ENCODE results near the gene ANAPC5.
"Not testable (repeated sequence)": the region's sequence is repeated elsewhere in the genome, so short reads cannot be mapped to it uniquely, and the experiment has no call there.

The ANAPC5 gene

GRCh38 chr12:121284551-121285390 is 67.4 kb downstream of the ANAPC5 start:
- DNase-seq, result no peak

DNA sequence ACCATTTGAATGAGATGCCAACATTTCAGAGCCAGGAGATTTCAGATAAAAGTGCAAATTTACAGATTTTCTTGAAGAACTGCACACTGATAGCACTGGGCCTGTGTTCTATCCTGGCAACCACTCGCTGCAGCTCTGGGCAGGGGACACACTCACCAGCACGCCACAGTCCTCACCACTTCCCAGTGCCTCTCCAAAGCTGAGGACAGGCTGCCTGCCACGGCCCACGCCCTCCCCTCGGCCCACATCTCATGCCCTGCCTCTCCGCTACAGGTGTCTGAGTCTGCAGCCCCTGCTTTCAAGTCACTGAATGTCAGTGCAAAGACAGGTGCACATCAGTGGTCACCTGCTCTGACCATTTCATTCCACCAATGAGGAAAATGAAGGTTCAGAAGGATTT is 68.4 kb downstream of the ANAPC5 start:
- no peak for DNase-seq

DNA sequence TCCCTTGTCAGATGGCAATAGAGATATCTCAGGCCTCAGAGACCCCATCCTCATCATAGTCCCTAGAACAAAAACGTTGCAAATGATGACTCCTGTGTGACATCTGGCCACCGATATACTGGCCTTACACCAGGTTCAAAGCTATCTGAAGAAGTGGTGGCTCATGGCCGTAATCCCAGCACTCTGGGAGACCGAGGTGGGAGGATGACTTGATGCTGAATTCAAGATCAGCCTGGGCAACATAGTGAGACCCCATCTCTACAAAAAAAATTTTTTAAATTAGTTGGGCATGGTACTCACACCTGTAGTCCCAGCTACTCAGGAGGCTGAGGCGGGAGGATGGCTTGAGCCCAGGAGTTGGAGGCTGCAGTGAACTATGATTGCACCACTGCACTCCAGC is 68.8 kb downstream of the ANAPC5 start:
- DNase-seq, result no peak

- DNase-seq, result not testable (repeated sequence)
Observed at GRCh38 chr12:121282910-121283309, 69.3 kb downstream of the ANAPC5 start.

- no peak for DNase-seq
Observed at GRCh38 chr12:121282072-121282742, 70.0 kb downstream of the ANAPC5 start.

GRCh38 chr12:121281116-121281515 is 71.1 kb downstream of the ANAPC5 start:
- DNase-seq, result not testable (repeated sequence)

DNA sequence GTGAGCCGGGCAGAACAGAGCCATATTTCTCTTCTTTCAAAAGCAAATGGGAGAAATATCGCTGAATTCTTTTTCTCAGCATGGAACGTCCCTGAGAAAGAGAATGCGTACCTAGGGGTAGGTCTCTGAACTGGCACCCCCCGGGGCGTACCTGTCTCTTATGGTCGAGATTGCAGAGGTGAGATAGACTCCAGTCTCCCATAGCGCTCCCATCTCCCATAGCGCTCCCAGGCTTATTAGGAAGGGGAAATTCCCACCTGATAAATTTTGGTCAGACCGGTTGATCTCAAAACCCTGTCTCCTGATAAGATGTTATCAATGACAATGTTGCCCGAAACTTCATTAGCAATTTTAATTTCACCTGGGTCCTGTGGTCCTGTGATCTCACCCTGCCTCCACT is 71.7 kb downstream of the ANAPC5 start:
- not testable (repeated sequence) for DNase-seq

GRCh38 chr12:121279507-121279915 is 72.7 kb downstream of the ANAPC5 start:
- DNase-seq, result no peak

DNA sequence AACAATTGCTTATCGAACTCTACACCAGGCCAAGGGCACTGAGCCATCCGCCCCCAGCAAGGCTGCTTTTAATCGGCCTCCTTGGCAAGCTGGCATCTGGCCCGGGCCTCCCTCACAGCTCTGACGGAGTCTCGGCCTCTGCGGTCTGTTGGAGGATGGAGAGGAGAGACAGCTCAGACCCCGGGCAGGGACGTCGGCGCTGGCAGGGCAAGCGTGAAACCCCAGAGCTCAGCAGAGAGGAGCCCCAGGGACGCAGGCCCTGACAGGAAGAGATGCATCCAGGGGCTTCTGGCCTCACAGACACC is 73.2 kb downstream of the ANAPC5 start:
- no peak for DNase-seq

DNA sequence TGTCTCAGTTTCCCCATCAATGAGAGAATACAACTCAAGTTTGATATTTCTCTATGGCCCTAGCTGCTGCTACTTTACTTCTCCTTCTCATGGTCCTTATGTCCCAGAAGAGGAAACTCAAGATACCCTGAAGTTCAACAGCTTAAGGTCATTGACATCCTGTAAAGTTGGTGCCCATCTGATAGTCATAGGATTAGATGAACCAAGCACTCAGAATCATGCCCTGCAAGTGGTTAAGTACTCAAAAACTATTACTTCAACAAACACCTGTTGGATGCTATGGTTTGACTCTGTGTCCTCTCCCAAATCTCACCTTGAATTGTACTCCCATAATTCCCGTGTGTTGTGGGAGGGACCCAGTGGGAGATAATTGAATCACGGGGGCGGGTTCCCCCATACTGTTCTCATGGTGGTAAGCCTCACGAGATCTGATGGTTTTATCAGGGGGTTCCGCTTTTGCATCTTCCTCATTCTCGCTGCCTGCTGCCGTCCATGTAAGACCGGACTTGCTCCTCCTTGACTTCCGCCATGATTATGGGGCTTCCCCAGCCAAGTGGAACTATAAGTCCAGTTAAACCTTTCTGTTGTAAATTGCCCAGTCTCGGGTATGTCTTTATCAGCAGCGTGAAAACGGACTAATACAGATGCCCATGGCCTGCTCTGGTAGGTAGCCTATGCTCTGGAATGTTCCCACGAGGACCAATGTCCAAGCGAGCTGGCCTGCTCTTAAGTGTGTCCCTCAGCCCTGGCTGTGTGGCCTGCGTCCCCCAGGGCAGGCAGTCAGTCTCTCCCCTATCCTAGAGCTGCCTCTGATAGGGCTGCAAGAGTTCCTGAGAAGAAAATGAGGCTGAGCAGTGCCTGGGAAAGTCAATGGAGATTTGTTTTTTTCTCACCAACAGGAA is 73.8 kb downstream of the ANAPC5 start:
- DNase-seq, result no peak

DNA sequence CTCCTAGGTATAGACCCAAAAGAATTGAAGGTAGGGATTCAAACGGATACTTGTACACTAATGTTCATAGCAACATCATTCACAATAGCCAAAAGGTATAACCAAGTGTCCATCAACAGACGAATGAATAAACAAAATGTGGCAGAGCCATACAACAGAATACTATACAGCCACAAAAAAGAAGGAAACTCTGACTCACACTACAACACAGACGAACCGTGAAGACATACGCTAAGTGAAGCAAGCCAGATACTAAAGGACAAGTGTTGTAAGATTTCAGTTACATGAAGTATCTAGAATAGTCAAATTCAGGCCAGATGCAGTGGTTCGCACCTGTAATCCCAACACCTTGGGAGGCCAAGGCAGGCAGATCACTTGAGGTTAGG is 74.8 kb downstream of the ANAPC5 start:
- DNase-seq, result no peak

DNA sequence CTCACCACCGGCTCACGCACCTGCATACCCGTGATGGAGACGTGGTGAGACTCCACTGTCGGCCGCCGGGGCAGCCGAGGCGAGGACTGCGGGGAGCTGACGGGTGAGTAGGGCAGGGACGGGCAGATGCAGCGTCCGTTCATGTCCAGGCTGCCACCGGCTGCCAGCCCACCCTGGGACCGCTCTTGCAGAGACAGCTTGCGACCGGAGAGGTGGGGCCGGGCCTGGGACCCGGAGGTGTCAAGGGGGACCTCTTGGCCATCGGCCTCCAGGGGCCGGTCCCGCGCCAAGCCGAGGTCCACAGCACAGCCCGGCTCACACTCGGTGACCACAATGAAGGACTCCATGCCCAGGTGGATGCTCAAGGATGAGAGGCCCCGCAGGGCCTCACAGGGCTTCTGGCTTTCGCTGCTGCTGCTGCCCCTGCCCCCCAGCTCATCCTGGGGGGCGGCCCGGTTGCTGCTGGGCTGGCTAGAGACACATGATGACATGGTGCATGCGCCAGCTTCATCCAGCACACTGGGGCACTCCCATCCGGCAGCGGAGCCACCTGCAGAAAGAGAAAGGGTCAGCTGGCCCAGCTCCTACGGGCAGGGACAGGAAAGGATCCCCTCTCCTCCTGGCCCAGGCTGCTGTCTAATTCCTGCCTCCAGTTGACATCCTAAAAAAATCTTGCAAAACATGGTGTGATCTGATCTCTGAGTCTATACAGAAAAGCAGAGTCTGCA is 78.0 kb downstream of the ANAPC5 start:
- DNase-seq, result no peak

DNA sequence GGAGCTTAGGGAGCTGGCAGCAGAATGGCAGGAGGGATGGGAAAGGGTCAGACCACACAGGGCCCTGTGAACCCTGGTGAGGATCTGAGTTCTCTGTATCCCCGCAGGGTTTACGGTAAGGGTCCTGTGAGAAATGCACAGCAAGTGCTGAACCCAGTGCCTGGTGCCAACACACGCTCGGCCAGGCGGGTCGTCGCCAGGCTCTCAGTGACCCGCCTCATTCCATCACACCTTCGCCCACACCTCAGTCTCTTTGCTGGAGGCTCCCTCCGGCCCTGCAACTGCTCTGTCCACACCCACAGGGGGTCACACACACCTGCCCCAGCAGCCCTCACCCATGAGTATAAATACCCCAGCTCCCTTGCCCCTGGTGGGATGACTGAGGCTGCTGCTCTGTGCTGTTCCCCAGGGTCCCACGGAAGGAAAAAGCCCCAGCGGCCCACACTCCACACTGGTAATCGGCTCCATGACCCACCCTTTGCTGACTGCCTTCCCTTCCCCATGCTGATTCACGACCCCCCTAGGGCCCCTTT is 78.8 kb downstream of the ANAPC5 start:
- no peak for DNase-seq

DNA sequence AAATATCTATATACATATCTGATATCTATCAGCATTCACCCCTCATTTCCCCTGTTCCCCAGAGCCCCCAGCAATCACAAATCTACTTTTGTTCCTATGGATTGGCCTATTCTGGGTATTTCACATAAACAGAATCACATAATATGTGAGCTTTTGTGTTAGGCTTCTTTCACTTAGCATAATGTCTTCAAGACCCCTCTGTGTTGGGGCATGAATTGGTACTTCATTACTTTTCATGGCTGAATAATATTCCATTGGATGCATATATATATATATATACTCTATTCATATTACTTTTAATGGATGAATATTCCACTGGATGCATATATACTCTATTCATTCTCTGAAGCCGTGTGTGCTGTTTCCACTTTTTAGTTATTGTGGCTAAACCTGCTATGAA is 84.4 kb downstream of the ANAPC5 start:
- no peak for DNase-seq

GRCh38 chr12:121264951-121265515 is 87.2 kb downstream of the ANAPC5 start:
- DNase-seq, result no peak

DNA sequence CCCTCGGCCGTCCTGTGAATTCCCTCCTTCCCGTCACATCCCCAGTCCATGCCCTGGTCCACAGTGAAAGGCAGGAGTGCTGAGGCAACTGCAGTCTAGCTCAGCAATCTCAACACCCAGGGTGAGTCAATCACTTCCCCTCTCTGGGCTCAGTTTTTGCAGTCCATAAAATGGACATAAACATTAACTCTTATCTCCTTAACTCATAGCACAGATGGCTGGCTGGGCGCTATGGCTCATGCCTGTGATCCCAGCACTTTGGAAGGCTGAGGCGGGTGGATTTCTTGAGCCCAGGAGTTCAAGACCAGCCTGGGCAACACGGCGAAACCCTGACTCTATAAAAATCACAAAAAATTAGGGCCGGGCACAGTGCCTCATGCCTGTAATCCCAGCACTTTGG is 88.1 kb downstream of the ANAPC5 start:
- no peak for DNase-seq

DNA sequence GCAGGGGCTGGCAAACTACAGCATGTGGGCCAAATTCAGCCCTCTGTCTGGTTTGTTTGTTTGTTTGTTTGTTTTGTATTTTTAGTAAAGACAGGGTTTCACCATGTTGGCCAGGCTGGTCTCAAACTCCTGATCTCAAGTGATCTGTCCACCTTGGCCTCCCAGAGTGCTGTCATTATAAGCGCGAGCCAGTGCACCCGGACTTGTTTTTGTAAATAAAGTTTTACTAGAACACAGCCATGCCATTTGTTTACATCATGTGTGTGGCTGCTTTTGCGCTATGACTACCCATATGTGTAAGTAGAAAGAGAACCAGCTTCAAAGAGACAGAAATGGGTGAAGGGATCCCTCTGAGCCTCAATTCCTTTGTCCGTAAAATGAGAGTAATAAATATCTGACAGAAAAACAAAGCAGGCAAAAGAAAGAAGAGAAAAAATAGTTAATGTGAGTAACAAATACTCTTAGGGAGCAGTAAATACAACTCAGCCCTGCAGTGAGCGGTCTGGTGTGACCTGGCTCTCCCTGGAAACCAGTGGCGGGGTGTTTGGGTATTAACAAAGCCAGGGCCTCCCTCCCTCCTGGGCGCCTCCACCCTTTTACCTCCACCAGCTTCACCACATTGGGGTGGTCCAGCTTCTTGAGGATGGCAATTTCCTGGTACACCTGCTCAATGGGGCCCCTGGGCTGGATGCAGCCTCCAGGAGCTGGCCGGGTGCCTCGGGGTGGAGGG is 88.8 kb downstream of the ANAPC5 start:
- DNase-seq, result no peak

DNA sequence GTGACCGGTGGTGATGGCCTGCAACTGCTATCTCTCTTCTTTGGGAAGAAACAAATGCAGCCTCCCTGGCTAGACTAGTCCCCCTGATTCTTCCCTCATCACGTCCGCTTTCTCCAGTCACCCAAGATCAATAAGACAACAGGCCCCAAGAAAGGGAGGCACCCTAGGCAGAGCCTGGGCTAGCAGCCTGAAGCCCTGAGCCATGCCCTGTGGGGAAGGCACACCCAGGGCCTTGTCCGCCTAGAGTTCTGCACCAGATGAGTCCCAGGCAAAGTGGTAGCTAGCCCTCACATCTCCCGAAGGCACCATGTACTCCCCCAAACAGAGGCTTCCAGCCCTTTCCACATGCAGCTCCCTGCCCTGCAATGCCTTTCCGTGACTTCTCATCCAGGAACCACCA is 90.8 kb downstream of the ANAPC5 start:
- DNase-seq, result no peak

DNA sequence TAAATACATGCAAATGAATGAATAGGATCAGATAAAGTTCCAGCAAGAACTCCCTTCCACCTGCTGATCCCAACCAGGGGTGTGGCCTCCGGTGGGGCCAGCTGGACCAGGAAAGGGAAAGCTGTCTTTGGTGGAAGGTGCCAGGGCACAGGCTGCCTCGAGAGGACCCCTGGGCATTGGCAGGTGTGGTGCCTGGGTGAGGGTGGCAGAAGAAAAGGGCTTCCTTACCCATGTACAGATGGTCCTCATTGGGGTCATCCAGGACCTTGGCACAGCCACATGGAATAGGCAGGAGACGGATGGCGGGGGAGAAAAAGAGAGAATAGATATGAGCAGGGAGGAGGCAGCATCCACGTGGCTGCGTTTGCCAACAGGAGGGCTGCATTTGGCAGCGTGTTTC is 92.1 kb downstream of the ANAPC5 start:
- no peak for DNase-seq

DNA sequence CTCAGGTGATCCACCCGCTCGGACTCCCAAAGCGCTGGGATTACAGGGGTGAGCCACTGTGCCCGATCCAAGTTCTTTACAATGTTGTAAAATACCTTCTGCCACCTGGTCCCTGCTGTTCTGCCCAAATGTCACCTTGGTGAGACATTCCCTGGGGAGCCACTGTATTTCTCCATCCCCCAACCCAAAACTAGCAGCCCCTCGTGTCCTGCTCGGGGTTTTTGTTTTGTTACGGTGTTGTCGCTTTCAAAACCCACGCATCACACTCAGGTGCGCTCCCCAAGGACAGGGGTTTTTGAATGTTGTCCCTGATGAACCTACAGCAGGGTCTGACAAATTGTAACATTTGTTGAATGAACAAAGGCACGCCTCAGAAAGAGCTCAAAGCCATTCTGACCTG is 93.1 kb downstream of the ANAPC5 start:
- no peak for DNase-seq
